Mesenchymal stem cell (in vitro differentiated cells and primary cell): ENCODE data around the gene LRRK2.

ENCODE experiments used
- DNase-seq: peaks from one replicate; pipeline ENCODE4 v3.0.0-alpha.2; 2013
- H2AFZ ChIP-seq: one replicate; pipeline ENCODE4 v1.6.1; 2013; ENCODE audit warnings: low read depth, mild to moderate bottlenecking, control low read depth, inconsistent platforms, low read length, moderate library complexity
- H2AK5ac ChIP-seq: 2 replicates; pipeline ENCODE4 v1.6.1; 2013; ENCODE audit warnings: low read length, moderate library complexity, mild to moderate bottlenecking, inconsistent platforms; ENCODE audit not compliant: severe bottlenecking
- H2BK120ac ChIP-seq: one replicate; pipeline ENCODE4 v1.6.1; 2013; ENCODE audit warnings: low read depth, mild to moderate bottlenecking, inconsistent platforms, low read length, moderate library complexity
- H2BK12ac ChIP-seq, 2 experiments: one replicate each; pipeline ENCODE4 v1.6.1; 2013; ENCODE audit warnings: inconsistent platforms in 2 of 2, low read length in 2 of 2, mild to moderate bottlenecking in 2 of 2, moderate library complexity in 2 of 2, control low read depth in 1 of 2
- H2BK15ac ChIP-seq: one replicate; pipeline ENCODE4 v1.6.1; 2013; ENCODE audit warnings: mild to moderate bottlenecking, low read depth, inconsistent platforms; ENCODE audit not compliant: poor library complexity, severe bottlenecking
- H2BK5ac ChIP-seq: 2 replicates; pipeline ENCODE4 v1.6.1; 2013; ENCODE audit warnings: low read depth, mild to moderate bottlenecking, low read length, control low read depth, inconsistent platforms; ENCODE audit not compliant: poor library complexity, severe bottlenecking
- H3K14ac ChIP-seq, 2 experiments: one replicate each; pipeline ENCODE4 v1.6.1; 2013; ENCODE audit warnings: inconsistent platforms in 2 of 2, low read length in 2 of 2, control low read depth in 1 of 2, mild to moderate bottlenecking in 1 of 2, moderate library complexity in 1 of 2
- H3K18ac ChIP-seq, 2 experiments: one replicate each; pipeline ENCODE4 v1.6.1; 2013; ENCODE audit warnings: inconsistent platforms in 2 of 2, low read length in 2 of 2, control low read depth in 1 of 2, low read depth in 1 of 2, mild to moderate bottlenecking in 1 of 2
- H3K23ac ChIP-seq, 2 experiments: one replicate each; pipeline ENCODE4 v1.6.1; 2013; ENCODE audit warnings: inconsistent platforms in 2 of 2, low read length in 2 of 2, mild to moderate bottlenecking in 2 of 2, moderate library complexity in 2 of 2, control low read depth in 1 of 2
- H3K27ac ChIP-seq: 2 replicates; pipeline ENCODE4 v1.5.1; 2013; ENCODE audit warnings: mild to moderate bottlenecking, moderate library complexity, low read length, control low read depth, inconsistent platforms; ENCODE audit not compliant: poor library complexity, severe bottlenecking
- H3K27me3 ChIP-seq, 2 experiments: 2 replicates each; pipeline versions ENCODE4 v1.6.1 to v1.7.0; 2013; ENCODE audit warnings: low read length in 2 of 2, mild to moderate bottlenecking in 2 of 2, moderate library complexity in 2 of 2, control low read depth in 1 of 2, inconsistent platforms in 1 of 2; ENCODE audit not compliant: control insufficient read depth in 1 of 2, insufficient read depth in 1 of 2
- H3K36me3 ChIP-seq, 2 experiments: 2 replicates each; pipeline versions ENCODE4 v1.6.1 to v1.7.0; 2013; ENCODE audit warnings: low read length in 2 of 2, control low read depth in 1 of 2, inconsistent platforms in 1 of 2, low read depth in 1 of 2, mild to moderate bottlenecking in 1 of 2; ENCODE audit not compliant: insufficient read depth in 2 of 2, control insufficient read depth in 1 of 2
- H3K4ac ChIP-seq, 2 experiments: one replicate each; pipeline ENCODE4 v1.6.1; 2013; ENCODE audit warnings: inconsistent platforms in 2 of 2, low read length in 2 of 2, mild to moderate bottlenecking in 2 of 2, moderate library complexity in 2 of 2, control low read depth in 1 of 2, low read depth in 1 of 2
- H3K4me1 ChIP-seq: 2 replicates; pipeline ENCODE4 v1.6.1; 2013; ENCODE audit warnings: low read depth, low read length, control low read depth; ENCODE audit not compliant: control insufficient read depth, insufficient read depth
- H3K4me2 ChIP-seq: 2 replicates; pipeline ENCODE4 v1.6.1; 2013; ENCODE audit warnings: low read length, mild to moderate bottlenecking, inconsistent platforms; ENCODE audit not compliant: poor library complexity, severe bottlenecking
- H3K4me3 ChIP-seq, 2 experiments: 2 replicates each; pipeline versions ENCODE4 v1.5.1 to v1.7.0; 2013; ENCODE audit warnings: low read length in 2 of 2, mild to moderate bottlenecking in 2 of 2, control low read depth in 1 of 2, low read depth in 1 of 2; ENCODE audit not compliant: insufficient read depth in 1 of 2
- H3K79me1 ChIP-seq: replicated peaks from 2 replicates; pipeline ENCODE4 v1.6.1; 2013; ENCODE audit warnings: mild to moderate bottlenecking, control low read depth, low read length, inconsistent platforms; ENCODE audit not compliant: poor library complexity, severe bottlenecking
- H3K9ac ChIP-seq: 2 replicates; pipeline ENCODE4 v1.7.0; 2013; ENCODE audit warnings: mild to moderate bottlenecking, low read length, moderate library complexity
- H3K9me3 ChIP-seq: 2 replicates; pipeline ENCODE4 v1.7.0; 2013; ENCODE audit warnings: mild to moderate bottlenecking, low read length; ENCODE audit not compliant: control insufficient read depth
- H4K8ac ChIP-seq: one replicate; pipeline ENCODE4 v1.6.1; 2013; ENCODE audit warnings: inconsistent platforms, mild to moderate bottlenecking, low read length, moderate library complexity
- H4K91ac ChIP-seq: one replicate; pipeline ENCODE4 v1.6.1; 2013; ENCODE audit warnings: mild to moderate bottlenecking, low read length, inconsistent platforms
- WGBS: methylation state at CpG from one replicate; pipeline ENCODE4 v1.1.7; 2013; ENCODE audit warnings: mixed read lengths; 5-methylcytosine and 5-hydroxymethylcytosine counted together

LRRK2 gene

GRCh38 chr12:40287369-40287975, 62.7 kb downstream of the LRRK2 start:
- peaks cover 0 to 19% of the 10 kb centered on the region in 2 experiments for H3K36me3 ChIP-seq
- H3K18ac ChIP-seq: no peak overlapping the region
- H2AK5ac ChIP-seq: no peak overlapping the region
- WGBS: 93% methylated on average over 5 of the region's 7 CpGs
- no peak overlapping the region for H3K27ac ChIP-seq
- no peak overlapping the region for H2BK120ac ChIP-seq
- no peak overlapping the region for H2BK5ac ChIP-seq
- no peak overlapping the region for H3K4me2 ChIP-seq
- H2BK12ac ChIP-seq: no peak overlapping the region
- no peak overlapping the region for H4K91ac ChIP-seq
- no peak overlapping the region for H4K8ac ChIP-seq
- no peaks in the 10 kb centered on the region for H3K27me3 ChIP-seq
- H3K79me1 ChIP-seq: no peaks in the 10 kb centered on the region
- no peak overlapping the region for H3K9ac ChIP-seq
- no peak overlapping the region for H3K23ac ChIP-seq
- DNase-seq: no peak
- H3K9me3 ChIP-seq: peaks cover 5% of the 10 kb centered on the region
- H2AFZ ChIP-seq: no peak overlapping the region
- no peaks in the 10 kb centered on the region for H3K4me1 ChIP-seq
- no peak overlapping the region for H3K14ac ChIP-seq
- no peak overlapping the region for H2BK15ac ChIP-seq
- no peak overlapping the region for H3K4ac ChIP-seq
- H3K4me3 ChIP-seq: no peak overlapping the region

- Histone ChIP-seq H3K4me2 (no peak overlapping the region), H3K18ac (no peak overlapping the region), H3K9ac (no peak overlapping the region), H3K9me3 (peaks cover 5% of the 10 kb centered on the region), H2AFZ (no peak overlapping the region), H4K8ac (no peak overlapping the region), H2BK120ac (no peak overlapping the region), H4K91ac (no peak overlapping the region), H3K27me3 (no peaks in the 10 kb centered on the region), H2AK5ac (no peak overlapping the region), H2BK5ac (no peak overlapping the region), H2BK15ac (no peak overlapping the region), H3K27ac (no peak overlapping the region), H3K4me1 (no peaks in the 10 kb centered on the region), H3K79me1 (no peaks in the 10 kb centered on the region), H3K23ac (no peak overlapping the region), H3K14ac (no peak overlapping the region), H3K4ac (no peak overlapping the region), H2BK12ac (no peak overlapping the region), H3K4me3 (no peak overlapping the region), H3K36me3 (peaks cover 0 to 6% of the 10 kb centered on the region in 2 experiments)
- WGBS: 71% methylated on average over 1 of the region's 3 CpGs
- DNase-seq: no peak
Measured at GRCh38 chr12:40292788-40293429, 68.1 kb downstream of the LRRK2 start.

- H3K4me2 ChIP-seq: no peak overlapping the region
- no peaks in the 10 kb centered on the region for H3K27me3 ChIP-seq
- no peak overlapping the region for H3K18ac ChIP-seq
- no peak overlapping the region for H2BK120ac ChIP-seq
- H2AK5ac ChIP-seq: no peak overlapping the region
- no peak overlapping the region for H2BK12ac ChIP-seq
- H3K4ac ChIP-seq: no peak overlapping the region
- H3K9ac ChIP-seq: no peak overlapping the region
- no peak for DNase-seq
- no peak overlapping the region for H3K4me3 ChIP-seq
- no peaks in the 10 kb centered on the region for H3K36me3 ChIP-seq
- no peak overlapping the region for H2BK5ac ChIP-seq
- H2AFZ ChIP-seq: no peak overlapping the region
- H3K23ac ChIP-seq: no peak overlapping the region
- no peak overlapping the region for H3K14ac ChIP-seq
- H3K4me1 ChIP-seq: no peaks in the 10 kb centered on the region
- H3K27ac ChIP-seq: no peak overlapping the region
- H3K79me1 ChIP-seq: no peaks in the 10 kb centered on the region
- no peak overlapping the region for H4K91ac ChIP-seq
- 91% methylated on average over 3 of the region's 8 CpGs for WGBS
- H2BK15ac ChIP-seq: no peak overlapping the region
- no peaks in the 10 kb centered on the region for H3K9me3 ChIP-seq
- no peak overlapping the region for H4K8ac ChIP-seq
Measured at GRCh38 chr12:40298341-40298740, 73.5 kb downstream of the LRRK2 start.

- Histone ChIP-seq H2BK120ac (no peak overlapping the region), H3K4me2 (no peak overlapping the region), H4K8ac (no peak overlapping the region), H3K9ac (no peak overlapping the region), H2BK15ac (no peak overlapping the region), H2AFZ (no peak overlapping the region), H4K91ac (no peak overlapping the region), H3K14ac (no peak overlapping the region), H3K4me1 (no peaks in the 10 kb centered on the region), H3K23ac (no peak overlapping the region), H3K9me3 (no peaks in the 10 kb centered on the region), H3K4me3 (no peak overlapping the region), H2BK5ac (no peak overlapping the region), H3K36me3 (no peaks in the 10 kb centered on the region), H3K27me3 (no peaks in the 10 kb centered on the region), H2BK12ac (no peak overlapping the region), H3K18ac (no peak overlapping the region), H3K4ac (no peak overlapping the region), H3K27ac (no peak overlapping the region), H2AK5ac (no peak overlapping the region), H3K79me1 (no peaks in the 10 kb centered on the region)
- 83% methylated on average over 3 of the region's 3 CpGs for WGBS
- no peak for DNase-seq
Measured at GRCh38 chr12:40300490-40300889, 75.7 kb downstream of the LRRK2 start.
